ENCODE data around the gene ZNRD2. TPM values are rescaled to one million over a fixed set of nuclear protein-coding genes. Genes with fewer than 3 reads are reported as not detected.
A peak's percentile ranks its signal among the peaks of the same experiment; 100 is the strongest.

ZNRD2 gene
- total RNA-seq, 1 experiment from 2014 or later = 45.8 TPM

DNA sequence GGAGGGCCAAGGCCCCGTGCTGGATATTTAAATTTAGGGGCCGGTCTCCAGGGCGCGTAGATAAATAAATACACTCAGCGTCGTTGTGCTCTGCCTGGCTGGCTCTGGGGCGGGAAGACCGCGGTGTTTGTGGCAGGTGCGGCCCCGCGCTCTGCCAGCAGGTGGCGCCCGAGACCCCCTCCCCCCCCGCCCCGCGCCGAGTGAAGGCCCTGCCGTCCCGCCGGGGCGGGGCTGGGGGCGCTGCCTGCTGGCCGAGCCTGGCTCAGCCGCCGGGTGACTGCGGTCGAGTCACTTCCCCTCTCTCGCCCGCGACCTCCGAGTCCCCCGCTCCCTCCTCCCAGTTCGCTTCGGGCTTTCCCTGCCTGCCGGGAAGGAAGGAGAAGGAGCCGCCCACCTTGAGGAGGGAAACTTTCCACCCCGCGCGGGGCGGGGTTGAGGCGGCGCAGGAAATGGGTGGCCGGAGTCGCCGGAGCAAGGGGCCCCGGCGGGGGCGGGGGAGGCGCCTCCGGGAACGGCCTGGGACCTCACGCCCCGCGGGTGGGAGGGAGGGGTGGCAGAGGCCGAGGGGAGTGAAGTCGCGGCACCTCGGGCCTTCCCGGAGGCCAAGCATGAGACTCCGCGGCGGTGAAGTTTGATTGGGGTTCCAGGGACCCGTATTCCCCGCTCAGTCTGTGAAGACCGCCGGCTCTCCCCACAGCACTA, 4.0 kb downstream of the ZNRD2 start:
- peaks cover 3 to 7% (median 6%) of the 10 kb centered on the region in 3 experiments; a peak in 4 of 7 replicates for H3K36me3 Mint-ChIP-seq (ENCODE audit: insufficient read depth in 1 of 3, low read depth in 3 of 3)
- no peak overlapping the region for H3K18ac ChIP-seq (ENCODE audit: insufficient read length, low read depth, low read length)
- H3K23ac ChIP-seq (ENCODE audit: insufficient read length, low read depth, low read length) = no peak overlapping the region
- H2AK5ac ChIP-seq (ENCODE audit: insufficient read length, low read length) = no peak overlapping the region
- TF ChIP-seq, protein P1, sequence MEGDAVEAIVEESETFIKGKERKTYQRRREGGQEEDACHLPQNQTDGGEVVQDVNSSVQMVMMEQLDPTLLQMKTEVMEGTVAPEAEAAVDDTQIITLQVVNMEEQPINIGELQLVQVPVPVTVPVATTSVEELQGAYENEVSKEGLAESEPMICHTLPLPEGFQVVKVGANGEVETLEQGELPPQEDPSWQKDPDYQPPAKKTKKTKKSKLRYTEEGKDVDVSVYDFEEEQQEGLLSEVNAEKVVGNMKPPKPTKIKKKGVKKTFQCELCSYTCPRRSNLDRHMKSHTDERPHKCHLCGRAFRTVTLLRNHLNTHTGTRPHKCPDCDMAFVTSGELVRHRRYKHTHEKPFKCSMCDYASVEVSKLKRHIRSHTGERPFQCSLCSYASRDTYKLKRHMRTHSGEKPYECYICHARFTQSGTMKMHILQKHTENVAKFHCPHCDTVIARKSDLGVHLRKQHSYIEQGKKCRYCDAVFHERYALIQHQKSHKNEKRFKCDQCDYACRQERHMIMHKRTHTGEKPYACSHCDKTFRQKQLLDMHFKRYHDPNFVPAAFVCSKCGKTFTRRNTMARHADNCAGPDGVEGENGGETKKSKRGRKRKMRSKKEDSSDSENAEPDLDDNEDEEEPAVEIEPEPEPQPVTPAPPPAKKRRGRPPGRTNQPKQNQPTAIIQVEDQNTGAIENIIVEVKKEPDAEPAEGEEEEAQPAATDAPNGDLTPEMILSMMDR (conservative IDR thresholded peaks at IDR 0.05) = peak; percentile 99
- H4K8ac ChIP-seq (replicated peaks; ENCODE audit: insufficient read length, low read depth, low read length) = no peak overlapping the region
- peak overlapping the region in 1 of 3 experiments; percentile 86; a peak in 1 of 7 replicates for H3K27ac Mint-ChIP-seq
- no peak overlapping the region for H2BK15ac ChIP-seq (ENCODE audit: low read depth, low read length)
- no peaks in the 10 kb centered on the region; the same call in 1 of the 2 replicates for H3K79me2 ChIP-seq (ENCODE audit: insufficient read depth, low read length)
- peak overlapping the region; percentile 60 for H3K4me2 ChIP-seq (ENCODE audit: insufficient read depth, insufficient read length, low read length)
- peaks cover 4% of the 10 kb centered on the region for H3K79me1 ChIP-seq (ENCODE audit: insufficient read depth, low read depth, low read length, poor library complexity, severe bottlenecking)
- peaks cover 32 to 54% of the 10 kb centered on the region in 2 experiments for H3K4me1 Mint-ChIP-seq
- no CpG with 5 or more reads among the region's 67 CpGs for WGBS (ENCODE audit: extremely low coverage, insufficient read length, low lambda C conversion rate)
- H3K4me1 ChIP-seq (ENCODE audit: insufficient read depth, low read length) = no peaks in the 10 kb centered on the region; the same call in 1 of the 2 replicates
- H3K27me3 ChIP-seq (ENCODE audit: insufficient read depth, low read length) = peaks cover 8% of the 10 kb centered on the region; the same call in 1 of the 2 replicates
- H2BK120ac ChIP-seq (ENCODE audit: low read depth, low read length, poor library complexity, severe bottlenecking) = no peak overlapping the region
- H3K56ac ChIP-seq (ENCODE audit: insufficient read length, low read depth, low read length) = no peak overlapping the region
- peak; percentile 95 for DNase-seq
- peaks cover 23% of the 10 kb centered on the region for H3K23me2 ChIP-seq (ENCODE audit: insufficient read length, low read depth, low read length, poor library complexity, severe bottlenecking)
- H3K9me3 ChIP-seq (ENCODE audit: control insufficient read depth, low read depth, low read length) = no peaks in the 10 kb centered on the region
- no peak overlapping the region for H3T11ph ChIP-seq (ENCODE audit: low read length)
- H3K9me3 Mint-ChIP-seq = no peaks in the 10 kb centered on the region
- H3K4me3 Mint-ChIP-seq = peak overlapping the region; percentile 63 to 86
- no peaks in the 10 kb centered on the region for H4K20me1 ChIP-seq (ENCODE audit: control insufficient read depth, insufficient read depth, insufficient read length)
- no peak overlapping the region for H3K9ac ChIP-seq (ENCODE audit: extremely low read depth, insufficient read length, low read length)
- no peak overlapping the region for H3K14ac ChIP-seq (ENCODE audit: insufficient read depth, low read length)
- H3K4ac ChIP-seq (ENCODE audit: low read depth, low read length) = no peak overlapping the region
- H4K5ac ChIP-seq (ENCODE audit: insufficient read length, low read depth, low read length) = no peak overlapping the region
- H3K27me3 Mint-ChIP-seq (ENCODE audit: low read depth) = peaks cover 31% of the 10 kb centered on the region
- no peak overlapping the region for H3K27ac ChIP-seq (ENCODE audit: insufficient read length, low read depth, low read length)
- no peak overlapping the region for H2AFZ ChIP-seq (ENCODE audit: low read length)
- H2BK20ac ChIP-seq (ENCODE audit: low read depth, low read length, poor library complexity, severe bottlenecking) = no peak overlapping the region
- H4K91ac ChIP-seq (ENCODE audit: insufficient read length, low read depth, low read length) = no peak overlapping the region
- H2BK5ac ChIP-seq (ENCODE audit: insufficient read length, low read length) = no peak overlapping the region
- no peak overlapping the region for H2BK12ac ChIP-seq (ENCODE audit: insufficient read length, low read depth, low read length)

Measured in H9 (cell line).